ENCODE measurements around the gene CCDC172. TPM values are rescaled to one million over a fixed set of nuclear protein-coding genes. Genes with fewer than 3 reads are reported as not detected.

The CCDC172 gene, protein sequence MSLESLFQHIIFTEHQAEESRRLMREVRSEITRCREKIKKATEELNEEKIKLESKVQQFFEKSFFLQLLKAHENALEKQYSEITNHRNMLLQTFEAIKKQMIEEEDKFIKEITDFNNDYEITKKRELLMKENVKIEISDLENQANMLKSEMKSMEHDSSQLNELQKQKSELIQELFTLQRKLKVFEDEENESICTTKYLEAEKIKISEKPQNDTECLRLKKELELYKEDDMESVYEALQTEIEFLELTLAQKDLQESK
- polyA plus RNA-seq (ENCODE audit: insufficient read length in 4 of 4), result not detected

DNA sequence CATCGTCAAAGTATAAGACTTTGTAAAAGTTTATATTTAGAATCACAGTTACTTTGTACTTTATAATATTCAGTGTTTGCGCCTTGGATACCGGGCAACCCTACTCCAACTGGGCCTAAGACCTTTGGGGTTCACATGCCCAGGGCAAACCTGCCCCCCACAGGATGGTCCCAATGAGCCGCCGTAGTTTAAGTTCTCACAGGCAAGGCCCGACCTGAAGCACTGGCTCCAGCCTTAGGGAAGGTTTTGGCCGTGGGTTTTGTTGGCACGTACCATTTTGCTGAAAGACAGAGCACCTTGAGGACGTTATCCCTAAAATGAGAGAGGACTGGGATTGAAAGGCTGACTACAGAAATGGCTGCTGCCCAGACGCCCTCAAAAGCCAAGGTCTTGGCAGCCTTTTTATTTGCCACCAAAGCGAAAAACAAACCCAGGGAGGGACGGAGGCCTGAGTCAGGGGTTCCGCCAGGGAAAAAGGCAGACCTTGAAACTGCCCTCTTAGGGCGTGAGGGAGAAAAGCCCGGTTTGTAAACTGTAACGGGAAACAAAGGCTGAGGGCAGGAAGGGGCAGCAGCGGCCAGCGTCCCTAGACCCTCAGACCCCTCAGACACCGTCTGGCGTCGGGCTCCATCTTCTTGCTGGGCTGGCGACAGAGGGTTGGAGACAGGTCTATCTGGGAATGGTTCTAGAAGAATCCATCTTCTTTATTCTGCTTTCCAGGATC is at the start of gene CCDC172:
TSS of gene CCDC172 (plus strand) at position 222 of the 724 bp plus-strand sequence. CDS start 564 bp downstream, outside the sequence.
- DNase-seq (ENCODE audit: low read depth in 4 of 4, low spot score in 3 of 4), result no peak

DNA sequence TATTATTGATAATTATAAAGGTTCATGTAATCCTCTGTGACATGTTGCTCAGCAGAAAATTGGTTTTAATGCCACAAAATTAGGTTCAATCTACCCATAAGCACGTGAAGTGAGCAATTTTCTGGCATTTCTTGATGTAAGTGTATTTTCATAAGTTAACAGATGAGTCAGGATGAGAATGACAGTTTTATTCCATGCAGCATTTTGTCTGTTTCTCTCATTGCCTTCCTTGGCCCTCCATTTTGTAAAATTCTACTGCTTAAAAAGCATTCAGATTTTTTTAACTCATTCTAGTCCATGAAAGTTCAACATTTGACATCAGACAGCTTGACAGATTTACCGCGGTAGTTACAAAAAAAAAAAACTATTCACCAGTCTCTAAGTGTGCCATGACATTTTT is 47.3 kb upstream of the CCDC172 start:
- DNase-seq (ENCODE audit: low read depth in 4 of 4, low spot score in 3 of 4), result no peak

DNA sequence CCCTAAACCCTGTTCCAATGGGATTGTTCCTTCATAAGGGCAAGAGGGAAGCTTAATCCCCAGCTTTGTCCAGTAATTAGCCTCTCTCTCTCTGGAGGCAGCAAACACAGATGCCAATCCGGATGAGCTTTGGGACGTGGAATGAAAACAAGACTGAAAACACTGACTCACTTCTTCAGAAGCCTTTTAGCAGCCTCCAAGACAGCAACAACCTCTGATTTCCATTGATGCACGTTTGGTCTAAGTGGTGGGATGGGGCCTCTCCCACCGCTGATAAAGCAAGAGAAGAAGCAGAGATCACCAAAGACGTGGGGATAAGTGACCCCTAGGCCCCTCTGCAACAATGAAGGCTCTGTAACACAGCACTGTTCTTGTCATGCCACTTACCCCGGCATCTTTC is 45.4 kb upstream of the CCDC172 start:
- no peak for DNase-seq (ENCODE audit: low read depth in 4 of 4, low spot score in 3 of 4)

DNA sequence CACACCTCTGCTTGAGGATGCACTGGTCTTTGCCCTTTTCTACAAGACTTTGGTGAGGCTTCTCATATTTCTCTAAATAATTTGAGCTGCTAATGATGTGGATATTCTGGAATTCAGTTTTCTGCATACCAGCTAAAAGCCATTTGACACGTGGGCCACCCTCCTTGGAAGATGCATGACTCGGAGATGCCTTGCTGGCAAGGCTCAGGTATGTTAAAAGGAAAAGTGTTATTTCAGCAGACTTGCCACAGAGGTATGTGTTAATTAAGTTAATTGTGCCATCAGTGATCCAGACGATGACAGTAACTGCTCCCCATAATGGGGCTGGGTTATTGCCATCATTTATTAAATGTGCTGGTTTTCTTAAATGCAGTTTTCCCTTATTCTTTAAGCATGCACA is 42.5 kb upstream of the CCDC172 start:
- no peak for DNase-seq (ENCODE audit: low read depth in 4 of 4, low spot score in 3 of 4)

DNA sequence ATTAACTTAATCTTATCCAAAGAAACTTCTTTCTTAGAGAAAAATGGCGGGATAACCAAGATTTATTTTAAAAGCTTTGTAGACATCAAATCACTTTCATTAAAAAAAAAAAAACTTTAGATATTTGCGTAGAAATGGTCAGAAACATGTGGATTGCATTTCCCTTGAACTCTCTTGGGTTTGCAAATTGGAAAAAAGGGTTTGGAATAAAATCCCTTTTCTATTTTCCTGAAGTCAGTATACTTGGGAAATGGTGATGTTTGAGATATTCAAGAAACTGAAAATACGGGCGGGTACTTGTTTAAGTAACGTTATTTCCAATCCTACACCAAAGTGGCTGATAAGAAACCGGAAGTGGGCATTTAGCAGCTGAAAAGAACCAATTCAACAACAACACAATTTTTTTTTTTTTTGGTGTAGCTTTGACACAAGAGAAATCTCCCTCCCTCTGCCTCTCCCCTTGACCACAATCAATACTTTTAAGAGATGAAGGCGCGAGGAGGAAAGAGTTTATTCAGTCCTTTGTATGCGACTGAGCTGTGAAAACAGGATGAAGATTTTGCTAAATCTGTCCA is 37.5 kb upstream of the CCDC172 start:
- DNase-seq (ENCODE audit: low read depth in 4 of 4, low spot score in 3 of 4), result no peak

DNA sequence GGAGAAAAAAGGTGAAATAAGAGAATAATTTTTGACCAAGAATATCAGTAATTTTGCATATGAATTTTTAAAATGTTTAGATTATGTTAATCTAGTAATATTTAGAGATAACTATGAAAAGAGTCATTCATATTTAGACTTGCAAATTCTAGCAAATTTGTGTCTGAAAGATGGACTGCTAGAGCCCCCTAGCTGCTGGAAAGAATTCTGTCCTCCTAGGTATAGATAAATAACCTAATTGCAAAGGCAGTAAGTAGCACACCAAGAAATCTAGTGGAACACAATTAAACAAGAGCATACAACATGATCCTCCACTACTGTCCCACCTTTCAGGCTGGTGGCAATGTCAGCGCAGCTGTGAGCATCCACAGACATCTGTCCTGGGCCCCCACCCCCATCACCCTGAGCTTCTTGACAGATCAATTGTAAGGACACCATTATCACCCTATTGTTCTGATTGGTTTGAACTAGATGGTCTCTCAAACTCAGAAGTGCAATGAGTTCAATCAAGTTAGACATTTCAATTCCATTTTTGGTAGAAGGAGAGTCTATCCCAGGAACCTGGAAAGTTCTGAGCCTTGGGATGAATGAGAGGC is 36.2 kb upstream of the CCDC172 start:
- DNase-seq (ENCODE audit: low read depth in 4 of 4, low spot score in 3 of 4), result no peak

DNA sequence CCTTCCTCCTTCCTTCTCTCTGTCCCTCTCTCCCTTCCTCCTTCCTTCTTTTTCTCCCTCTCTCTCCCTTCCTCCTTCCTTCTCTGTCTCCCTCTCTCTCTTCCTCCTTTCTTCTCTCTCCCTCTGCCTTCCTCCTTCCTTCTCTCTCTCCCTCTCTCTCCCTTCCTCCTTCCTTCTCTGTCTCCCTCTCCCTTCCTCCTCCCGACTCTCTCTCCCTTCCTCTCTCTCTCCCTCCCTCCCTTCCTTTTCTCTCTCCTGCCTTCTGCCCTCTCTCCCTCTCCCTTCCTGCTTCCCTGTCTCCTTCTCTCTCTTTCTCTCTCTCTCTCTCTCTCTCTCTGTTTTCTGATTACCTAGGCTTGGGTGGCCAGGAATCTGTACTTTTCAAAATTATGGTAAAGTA is 34.6 kb upstream of the CCDC172 start:
- DNase-seq (ENCODE audit: low read depth in 4 of 4, low spot score in 3 of 4), result no peak

DNA sequence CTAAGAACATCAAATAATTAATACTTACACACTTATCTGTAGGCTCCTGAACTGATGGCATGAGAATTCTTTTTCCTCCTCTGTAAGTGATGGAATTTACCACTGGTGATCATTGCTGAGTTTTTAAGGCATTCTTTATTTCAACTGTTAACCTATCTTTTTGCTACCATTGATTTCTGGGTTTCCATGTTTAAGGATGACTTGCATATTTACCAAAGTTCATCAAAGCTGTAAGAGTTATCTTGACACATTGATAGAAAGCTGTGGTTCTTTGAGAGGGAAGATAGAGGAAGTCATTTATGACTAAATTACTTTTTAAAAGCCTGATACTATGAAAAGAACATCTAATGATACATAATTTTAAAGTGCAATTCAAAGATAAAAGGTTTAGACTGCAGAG is 31.8 kb upstream of the CCDC172 start:
- no peak for DNase-seq (ENCODE audit: low read depth in 4 of 4, low spot score in 3 of 4)

DNA sequence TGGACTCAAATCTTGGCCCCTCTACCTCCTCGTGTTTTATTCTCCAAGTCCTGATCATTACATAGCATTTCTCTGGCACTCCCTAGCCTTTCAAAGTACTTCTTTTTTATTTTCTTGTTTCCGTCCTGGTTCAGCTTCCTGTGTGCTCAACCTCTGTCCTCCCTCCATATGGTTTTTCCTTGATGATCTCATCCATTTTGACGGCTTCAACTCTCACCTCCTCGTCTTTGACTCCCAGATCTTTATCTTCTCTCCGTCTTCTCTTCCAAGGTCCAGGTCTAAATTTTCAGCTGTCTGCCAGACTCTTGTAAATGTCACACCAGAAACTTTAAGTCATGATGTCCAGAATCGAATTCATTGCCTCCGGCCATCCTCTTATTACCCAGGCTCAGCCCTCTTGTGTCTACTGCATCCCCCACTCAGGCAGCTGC is 27.9 kb upstream of the CCDC172 start:
- no peak for DNase-seq (ENCODE audit: low read depth in 4 of 4, low spot score in 3 of 4)

DNA sequence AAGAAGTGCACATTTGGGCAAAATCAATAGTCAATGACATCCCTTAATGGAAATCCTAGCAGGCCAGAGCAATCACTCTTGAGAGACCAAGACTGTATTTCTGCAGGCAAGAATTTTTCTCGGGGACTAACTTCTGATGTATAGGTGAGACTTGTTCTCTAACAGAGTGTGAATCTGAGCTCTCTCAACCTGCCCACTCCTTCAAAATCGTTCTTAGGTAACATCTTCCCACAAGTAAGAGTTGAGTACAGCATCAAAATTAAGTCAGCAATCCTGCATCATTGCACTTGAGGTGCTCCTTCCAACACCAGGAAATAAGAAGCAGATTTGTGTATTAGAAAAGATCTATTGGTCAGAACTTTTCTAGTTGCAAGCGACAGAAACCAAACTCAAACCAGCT is 25.7 kb upstream of the CCDC172 start:
- no peak for DNase-seq (ENCODE audit: low read depth in 4 of 4, low spot score in 3 of 4)

DNA sequence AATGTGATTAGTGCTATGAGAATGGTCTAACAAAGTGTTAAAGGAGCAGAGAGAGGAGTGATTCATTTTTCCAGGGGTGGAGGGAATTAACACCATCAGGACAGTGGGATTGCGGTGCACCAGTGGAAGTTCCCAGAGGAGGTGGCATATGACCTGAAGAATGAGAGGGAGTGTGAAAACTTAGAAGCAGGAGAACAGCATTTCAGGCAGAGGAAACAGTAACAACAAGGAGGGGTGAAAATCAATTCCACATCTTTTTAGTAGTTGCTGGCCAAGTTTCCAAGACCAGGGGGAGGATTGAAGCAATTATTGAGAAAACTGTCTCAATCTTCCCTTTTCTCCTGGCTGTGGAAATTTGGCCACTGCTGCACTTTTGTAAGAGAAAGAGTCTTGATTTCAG is 23.7 kb upstream of the CCDC172 start:
- DNase-seq (ENCODE audit: low read depth in 4 of 4, low spot score in 3 of 4), result no peak

DNA sequence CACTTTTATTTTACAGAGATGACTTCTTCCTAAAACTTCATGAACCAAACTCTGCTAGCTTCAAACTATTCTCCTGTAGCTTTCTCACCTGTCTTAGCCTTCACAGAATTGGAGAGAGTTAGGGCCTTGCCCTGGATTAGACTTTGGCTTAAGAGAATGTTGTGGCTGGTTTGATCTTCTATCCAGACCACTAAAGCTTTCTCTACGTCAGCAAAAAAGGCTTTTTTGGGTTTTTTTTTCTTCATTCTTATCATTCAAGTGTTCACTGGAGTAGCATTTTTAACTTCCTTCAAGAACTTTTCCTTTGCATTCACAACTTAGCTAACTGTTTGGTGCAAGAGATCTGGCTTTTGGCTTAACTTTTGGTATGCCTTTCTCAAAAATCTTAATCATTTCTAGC is 19.3 kb upstream of the CCDC172 start:
- no peak for DNase-seq (ENCODE audit: low read depth in 4 of 4, low spot score in 3 of 4)

DNA sequence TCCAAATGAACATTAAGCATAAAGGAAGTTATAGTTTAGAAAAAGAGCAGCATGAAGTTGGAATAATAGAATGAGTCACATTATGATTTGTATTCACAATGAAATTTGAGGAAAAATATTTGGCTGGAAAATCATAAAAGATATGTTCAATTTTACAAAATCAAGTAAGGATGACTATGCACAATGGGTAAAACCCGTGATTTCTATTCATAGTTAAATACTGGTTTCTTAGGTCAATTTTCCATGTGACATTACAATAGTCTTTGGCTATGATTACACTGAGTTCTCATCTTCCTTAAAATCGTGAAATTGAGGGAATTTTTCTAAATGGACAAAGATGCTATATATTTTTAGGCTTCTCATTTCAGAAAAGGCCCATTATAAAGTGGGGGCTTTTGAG is 17.4 kb upstream of the CCDC172 start:
- DNase-seq (ENCODE audit: low read depth in 4 of 4, low spot score in 3 of 4), result no peak

DNA sequence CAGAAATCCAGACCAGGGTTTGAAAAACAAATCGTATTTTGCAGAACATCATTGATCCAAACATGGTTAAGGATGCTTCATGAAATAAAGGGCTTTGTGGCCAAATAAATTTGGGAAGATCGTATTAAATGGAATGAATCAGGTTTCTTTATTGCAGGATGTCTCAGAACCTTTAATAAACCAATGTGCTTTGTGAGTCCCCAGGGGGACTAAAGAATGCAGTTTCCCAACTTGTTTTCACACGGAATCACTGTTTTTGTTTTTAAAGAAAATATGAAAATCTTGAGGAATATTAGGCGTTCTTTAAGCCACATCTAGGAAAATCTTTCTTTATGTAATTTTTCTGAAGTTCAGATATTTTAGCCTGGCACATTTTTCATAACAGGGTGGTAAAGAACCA is 16.8 kb upstream of the CCDC172 start:
- DNase-seq (ENCODE audit: low read depth in 4 of 4, low spot score in 3 of 4), result no peak

DNA sequence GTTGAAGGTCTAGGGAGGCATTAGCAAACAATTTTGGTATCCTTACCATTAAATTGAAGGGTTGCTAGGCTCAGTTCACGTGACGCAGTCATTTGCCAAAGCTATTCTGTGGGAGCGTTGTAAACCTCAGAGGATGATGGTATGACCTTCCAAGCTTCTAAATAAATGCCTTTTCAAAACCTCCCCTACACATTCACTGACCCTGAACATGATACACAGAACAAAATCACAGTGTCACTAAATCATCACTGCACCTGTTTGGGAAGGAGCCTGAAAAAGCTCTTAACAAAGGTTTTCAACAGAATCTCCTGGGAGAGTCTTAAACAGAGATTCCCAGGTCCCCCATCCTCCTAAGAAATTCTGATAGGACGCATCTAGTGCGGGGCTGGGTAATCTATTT is 13.2 kb upstream of the CCDC172 start:
- no peak for DNase-seq (ENCODE audit: low read depth in 4 of 4, low spot score in 3 of 4)

DNA sequence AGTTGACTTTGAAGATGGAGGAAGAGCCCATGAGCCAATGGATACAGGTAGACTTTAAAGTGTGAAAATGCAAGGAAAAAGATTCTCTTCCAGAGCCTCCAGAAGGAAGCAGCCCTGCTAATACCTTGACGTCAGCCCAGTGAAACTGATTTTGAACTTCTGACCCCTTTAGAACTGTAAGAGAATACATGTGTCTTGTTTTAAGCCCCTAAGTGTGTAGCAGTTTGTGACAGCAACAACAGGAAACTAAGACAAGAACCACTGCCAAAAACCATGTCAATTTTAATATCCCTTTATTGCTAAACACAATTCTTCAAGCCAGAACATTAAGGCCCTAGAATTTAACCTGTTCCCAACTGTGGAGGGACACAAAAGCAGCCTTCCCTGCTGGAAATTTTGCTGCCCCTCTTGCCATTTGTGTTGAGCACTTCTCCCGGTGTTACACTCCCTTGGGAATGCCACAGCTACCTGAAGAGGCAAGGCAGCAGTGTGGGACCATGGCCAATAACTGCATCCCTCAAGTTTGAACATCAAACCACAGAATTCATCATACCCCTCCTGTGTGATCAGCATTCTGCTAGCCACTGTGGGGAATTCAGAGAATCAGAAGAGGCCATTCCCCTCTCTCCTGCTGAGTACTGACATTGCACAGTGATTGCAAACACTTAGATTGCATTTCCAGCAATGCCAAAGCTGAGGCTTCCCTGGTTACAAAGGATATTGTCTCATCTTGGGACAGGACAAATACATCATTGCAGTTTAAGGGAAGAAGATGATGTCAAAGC is 12.3 kb upstream of the CCDC172 start:
- DNase-seq (ENCODE audit: low read depth in 4 of 4, low spot score in 3 of 4), result no peak

DNA sequence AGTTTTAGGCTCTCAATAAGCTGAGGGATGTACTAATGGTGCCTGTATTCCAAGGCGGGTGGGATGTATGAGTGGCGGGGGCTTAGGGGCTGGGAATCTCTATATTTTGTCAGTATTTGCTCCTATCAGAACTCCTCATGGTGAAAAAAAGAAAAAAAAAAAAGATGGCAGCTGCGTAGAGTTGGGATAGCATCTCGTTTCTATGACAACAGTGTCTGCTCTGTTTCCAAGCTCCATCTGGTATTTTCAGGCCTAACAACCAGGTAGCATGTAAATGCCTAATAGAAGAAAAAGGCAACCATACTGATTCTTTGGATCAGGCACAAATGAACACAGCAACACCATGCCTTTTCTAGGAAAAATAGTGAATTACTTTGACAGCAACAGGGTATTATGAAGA is 11.7 kb upstream of the CCDC172 start:
- no peak for DNase-seq (ENCODE audit: low read depth in 4 of 4, low spot score in 3 of 4)

DNA sequence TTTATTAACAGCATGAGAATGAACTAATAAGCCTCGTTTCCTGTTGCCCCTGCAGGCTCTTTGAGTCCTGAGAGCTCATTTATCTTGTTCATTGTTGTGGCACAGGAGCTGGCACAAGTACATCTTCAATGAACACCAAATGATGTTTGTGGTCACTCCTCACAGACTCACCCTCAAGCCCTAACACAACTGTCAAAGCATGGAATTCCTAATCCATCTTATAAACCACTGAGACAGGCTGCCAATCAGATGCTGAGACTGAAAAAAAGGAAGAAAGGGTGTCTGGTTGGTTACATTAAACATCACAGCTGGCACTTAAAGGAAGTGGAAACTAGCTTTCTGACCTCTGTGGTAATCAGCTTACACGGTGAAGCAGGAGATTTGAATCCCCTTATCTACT is 7.7 kb upstream of the CCDC172 start:
- DNase-seq (ENCODE audit: low read depth in 4 of 4, low spot score in 3 of 4), result no peak

DNA sequence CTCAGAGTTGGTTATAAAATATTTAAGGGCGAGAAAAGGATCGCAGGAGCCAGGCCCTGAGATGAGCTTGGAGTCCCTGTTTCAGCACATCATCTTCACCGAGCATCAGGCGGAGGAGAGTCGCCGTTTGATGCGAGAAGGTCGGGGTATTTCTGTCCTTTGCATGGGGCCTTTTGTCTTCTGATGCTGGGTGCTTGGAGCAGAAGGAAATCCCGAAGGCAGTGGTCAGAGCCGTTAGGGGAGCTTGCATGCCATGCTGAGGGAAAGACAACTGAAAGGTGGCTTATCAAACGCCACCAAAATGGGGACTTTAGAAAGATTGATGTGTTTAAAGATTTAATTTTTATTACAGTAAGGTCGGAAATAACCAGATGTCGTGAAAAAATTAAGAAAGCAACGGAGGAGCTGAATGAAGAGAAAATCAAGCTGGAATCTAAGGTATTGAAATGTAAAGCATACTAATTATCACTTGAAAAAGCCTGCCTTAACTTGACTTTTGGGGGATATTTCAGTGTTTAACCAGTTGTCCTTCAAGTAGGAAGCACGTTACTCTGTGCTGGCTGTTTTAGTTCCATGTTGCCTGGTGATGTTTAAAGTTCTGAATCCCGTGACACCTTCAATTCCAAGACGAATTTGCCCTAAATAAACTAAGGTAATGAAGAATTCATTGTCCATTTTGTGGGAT is 845 bp downstream of the CCDC172 start:
- no peak for DNase-seq (ENCODE audit: low read depth in 4 of 4, low spot score in 3 of 4)

DNA sequence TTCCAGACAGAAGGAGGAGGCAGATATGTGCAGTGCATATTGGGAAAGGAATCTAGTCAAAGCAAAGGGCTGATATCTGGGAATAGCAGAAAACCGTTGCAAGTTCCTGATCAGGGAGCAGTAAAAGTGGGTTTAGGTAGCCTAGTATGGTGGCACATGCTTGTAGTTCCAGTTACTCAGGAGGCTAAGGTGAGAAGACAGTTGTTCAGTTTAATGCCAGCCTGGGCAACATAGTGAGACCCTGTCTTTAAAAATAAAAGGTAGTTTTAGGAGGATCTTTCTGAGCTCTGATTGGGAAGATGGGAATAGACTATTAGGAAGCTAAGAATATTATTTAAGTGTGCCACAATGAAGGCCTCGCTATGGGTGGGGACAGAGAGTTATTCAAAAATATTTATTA is 1.7 kb downstream of the CCDC172 start:
- DNase-seq (ENCODE audit: low read depth in 4 of 4, low spot score in 3 of 4), result no peak

All from right renal pelvis (tissue), 4 donors.